PC-3 (cell line): ENCODE data around the gene GPR45. TPM values are rescaled to one million over a fixed set of nuclear protein-coding genes. Genes with fewer than 3 reads are reported as not detected.

Source experiments
- ATAC-seq: fragments of 200-7000 bp; cut with Tn5 transposase; 2 replicates; pipeline ENCODE4 v1.9.1; 2020; ENCODE audit warnings: mild to moderate bottlenecking, moderate library complexity
- BruUV-seq: library from RNA; stranded (reverse); fragments of 400-500 nt; replicated peaks from 2 replicates; lab custom pipeline; 2021; lab: Mats Ljungman, UMichigan
- CTCF ChIA-PET: fragments of 300-600 bp; sonication (Branson Sonifier 250); formaldehyde crosslinking; loops from one replicate; lab custom pipeline; 2022; ENCODE audit warnings: antibody characterized with exemption; lab: Charles Lee
- POLR2A ChIA-PET: fragments of 300-600 bp; sonication (Branson Sonifier 250); formaldehyde crosslinking; loops from one replicate; lab custom pipeline; 2022; ENCODE audit warnings: antibody characterized with exemption; ENCODE audit not compliant: unreplicated experiment; lab: Charles Lee
- DNase-seq: peaks from one replicate; pipeline ENCODE4 v3.0.0-alpha.2; 2015
- H2AFZ ChIP-seq: fragments of 300-600 bp; sonication (generic); 2 replicates; pipeline ENCODE4 v1.6.0; 2016; ENCODE audit warnings: antibody characterized with exemption, low read length
- H3F3A ChIP-seq: fragments of 300-600 bp; sonication (generic); one replicate; pipeline ENCODE4 v1.6.0; 2017; ENCODE audit warnings: antibody characterized with exemption, low read length, control low read depth, mild to moderate bottlenecking; ENCODE audit not compliant: unreplicated experiment
- H3K27ac ChIP-seq: fragments of 300-600 bp; sonication (generic); 2 replicates; pipeline ENCODE4 v1.5.1; 2016; ENCODE audit warnings: mild to moderate bottlenecking, low read length
- H3K27me3 ChIP-seq: fragments of 300-600 bp; sonication (generic); 2 replicates; pipeline ENCODE4 v1.6.1; 2016; ENCODE audit warnings: low read length, mixed read lengths
- H3K36me3 ChIP-seq: fragments of 300-600 bp; sonication (generic); 2 replicates; pipeline ENCODE4 v1.6.1; 2016; ENCODE audit warnings: low read depth, mixed run types, low read length, mixed read lengths
- H3K4me1 ChIP-seq: fragments of 300-600 bp; sonication (generic); 2 replicates; pipeline ENCODE4 v1.5.1; 2016; ENCODE audit warnings: low read length; ENCODE audit not compliant: insufficient read depth
- H3K4me2 ChIP-seq: fragments of 300-600 bp; sonication (generic); 2 replicates; pipeline ENCODE4 v1.6.0; 2016; ENCODE audit warnings: low read length
- H3K4me3 ChIP-seq: fragments of 300-600 bp; sonication (generic); 2 replicates; pipeline ENCODE4 v1.5.1; 2016; ENCODE audit warnings: mild to moderate bottlenecking, low read length, mixed read lengths
- H3K79me2 ChIP-seq: fragments of 300-600 bp; sonication (generic); 2 replicates; pipeline ENCODE4 v1.6.1; 2017; ENCODE audit warnings: low read length, mixed read lengths
- H3K9ac ChIP-seq: fragments of 300-600 bp; sonication (generic); 2 replicates; pipeline ENCODE4 v1.6.0; 2016; ENCODE audit warnings: mild to moderate bottlenecking, low read length
- H3K9me2 ChIP-seq: fragments of 300-600 bp; sonication (generic); replicated peaks from 2 replicates; pipeline ENCODE4 v1.6.1; 2016; ENCODE audit warnings: mixed run types, low read length, mixed read lengths
- H3K9me3 ChIP-seq: fragments of 300-600 bp; sonication (generic); 2 replicates; pipeline ENCODE4 v1.6.1; 2016; ENCODE audit warnings: low read length, mixed read lengths
- H4K20me1 ChIP-seq: fragments of 300-600 bp; sonication (generic); 2 replicates; pipeline ENCODE4 v1.6.1; 2016; ENCODE audit warnings: low read length, mixed read lengths
- EZH2 ChIP-seq: fragments of 300-600 bp; sonication (generic); IDR thresholded peaks from one replicate; pipeline ENCODE4 v1.6.1; 2017; ENCODE audit warnings: antibody characterized with exemption, mild to moderate bottlenecking, low read length; ENCODE audit not compliant: unreplicated experiment
- EZH2phosphoT487 ChIP-seq: fragments of 300-600 bp; sonication (generic); IDR thresholded peaks from 2 replicates; pipeline ENCODE4 v1.6.1; 2018; ENCODE audit warnings: mild to moderate bottlenecking, antibody characterized with exemption, low read length, borderline replicate concordance
- intact Hi-C: fragments of 100-400 bp; cut with micrococcal nuclease; formaldehyde crosslinking; loops from 2 replicates; pipeline ENCODE4 v1.9.0; 2023
- total RNA-seq: library from RNA; depleted of rRNA; stranded (reverse); fragments of >200 nt; gene quantifications from 2 replicates; pipeline ENCODE4 v1.2.3, GENCODE V29; 2014
- TF ChIP-seq, protein P1 (sequence below): fragments of 300-600 bp; sonication (generic); conservative IDR thresholded peaks from 2 replicates; pipeline ENCODE4 v1.5.1; 2017; ENCODE audit warnings: antibody characterized with exemption, low read depth, mild to moderate bottlenecking, low read length

GPR45 gene
- total RNA-seq, 1 experiment from 2014 or later = not detected

DNA sequence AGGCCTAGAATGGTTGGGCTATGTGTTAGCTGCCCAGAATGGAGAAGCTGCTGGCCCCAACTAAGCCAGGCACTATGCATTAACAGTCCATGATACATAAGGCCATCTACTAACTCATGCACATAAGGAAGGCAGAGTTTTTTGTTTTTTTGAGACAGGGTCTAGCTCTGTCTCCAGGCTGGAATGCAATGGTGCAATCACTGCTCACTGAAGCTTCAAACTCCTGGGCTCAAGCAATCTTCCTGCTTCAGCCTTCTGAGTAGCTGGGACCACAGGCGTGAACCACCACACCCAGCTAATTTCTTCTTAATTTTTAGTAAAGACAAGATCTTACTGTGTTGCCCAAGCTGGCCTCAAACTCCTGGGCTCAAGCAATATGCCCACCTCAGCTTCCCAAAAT lies 37.6 kb downstream of the GPR45 start:
- Histone ChIP-seq H3F3A (no peaks in the 10 kb centered on the region), H3K79me2 (no peaks in the 10 kb centered on the region), H3K27ac (no peak overlapping the region), H3K9ac (no peak overlapping the region), H4K20me1 (no peaks in the 10 kb centered on the region), H3K9me3 (no peaks in the 10 kb centered on the region), H3K27me3 (no peaks in the 10 kb centered on the region), H3K4me3 (no peak overlapping the region), H3K4me1 (no peaks in the 10 kb centered on the region), H3K36me3 (peaks cover 11% of the 10 kb centered on the region; the same call in 1 of the 2 replicates), H3K9me2 (no peaks in the 10 kb centered on the region), H3K4me2 (no peak overlapping the region), H2AFZ (no peak overlapping the region)
- no TSS peak for BruUV-seq
- ChIA-PET POLR2A (no interaction called here), CTCF (no interaction called here)
- intact Hi-C loops = no loop called here
- no peak for DNase-seq
- no peak for TF ChIP-seq EZH2phosphoT487
- TF ChIP-seq EZH2 = no peak
- TF ChIP-seq, protein P1, sequence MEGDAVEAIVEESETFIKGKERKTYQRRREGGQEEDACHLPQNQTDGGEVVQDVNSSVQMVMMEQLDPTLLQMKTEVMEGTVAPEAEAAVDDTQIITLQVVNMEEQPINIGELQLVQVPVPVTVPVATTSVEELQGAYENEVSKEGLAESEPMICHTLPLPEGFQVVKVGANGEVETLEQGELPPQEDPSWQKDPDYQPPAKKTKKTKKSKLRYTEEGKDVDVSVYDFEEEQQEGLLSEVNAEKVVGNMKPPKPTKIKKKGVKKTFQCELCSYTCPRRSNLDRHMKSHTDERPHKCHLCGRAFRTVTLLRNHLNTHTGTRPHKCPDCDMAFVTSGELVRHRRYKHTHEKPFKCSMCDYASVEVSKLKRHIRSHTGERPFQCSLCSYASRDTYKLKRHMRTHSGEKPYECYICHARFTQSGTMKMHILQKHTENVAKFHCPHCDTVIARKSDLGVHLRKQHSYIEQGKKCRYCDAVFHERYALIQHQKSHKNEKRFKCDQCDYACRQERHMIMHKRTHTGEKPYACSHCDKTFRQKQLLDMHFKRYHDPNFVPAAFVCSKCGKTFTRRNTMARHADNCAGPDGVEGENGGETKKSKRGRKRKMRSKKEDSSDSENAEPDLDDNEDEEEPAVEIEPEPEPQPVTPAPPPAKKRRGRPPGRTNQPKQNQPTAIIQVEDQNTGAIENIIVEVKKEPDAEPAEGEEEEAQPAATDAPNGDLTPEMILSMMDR = no peak
- no peak for ATAC-seq

DNA sequence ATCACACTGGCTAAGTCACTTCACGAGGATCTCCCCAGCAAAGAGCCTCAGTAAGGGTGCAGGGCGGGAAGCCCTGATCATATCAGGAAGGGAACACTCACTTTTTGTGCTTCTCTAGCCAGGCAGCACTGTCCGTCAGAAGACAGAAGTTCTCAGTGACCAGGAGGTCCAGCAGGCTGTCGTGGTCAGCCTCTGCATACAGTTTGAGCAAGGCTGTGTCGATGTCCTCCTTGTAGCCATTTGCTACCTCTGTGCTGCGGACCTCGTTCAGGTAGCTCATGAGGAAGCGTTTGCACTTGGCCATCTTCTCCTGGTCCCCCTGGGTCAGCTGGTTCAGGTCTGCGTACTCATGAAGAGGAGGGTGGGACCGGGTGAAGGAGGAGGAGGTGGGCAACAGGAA lies 38.7 kb downstream of the GPR45 start:
- TF ChIP-seq EZH2phosphoT487 (no peak), EZH2 (no peak)
- TF ChIP-seq, protein P1 = no peak
- DNase-seq (no peak), ATAC-seq (no peak)
- intact Hi-C loops = no loop called here
- no peak overlapping the region for H3K4me2 ChIP-seq
- no peaks in the 10 kb centered on the region for H3K79me2 ChIP-seq
- H4K20me1 ChIP-seq = no peaks in the 10 kb centered on the region
- H3K4me3 ChIP-seq = no peak overlapping the region
- ChIA-PET POLR2A (no interaction called here), CTCF (no interaction called here)
- H3K36me3 ChIP-seq = peaks cover 13% of the 10 kb centered on the region; the same call in 1 of the 2 replicates
- no peaks in the 10 kb centered on the region for H3K4me1 ChIP-seq
- no peaks in the 10 kb centered on the region for H3K27me3 ChIP-seq
- no peaks in the 10 kb centered on the region for H3K9me3 ChIP-seq
- no peak overlapping the region for H3K9ac ChIP-seq
- no peak overlapping the region for H3K27ac ChIP-seq
- H3F3A ChIP-seq = no peaks in the 10 kb centered on the region
- H3K9me2 ChIP-seq = no peaks in the 10 kb centered on the region
- no TSS peak for BruUV-seq
- no peak overlapping the region for H2AFZ ChIP-seq

DNA sequence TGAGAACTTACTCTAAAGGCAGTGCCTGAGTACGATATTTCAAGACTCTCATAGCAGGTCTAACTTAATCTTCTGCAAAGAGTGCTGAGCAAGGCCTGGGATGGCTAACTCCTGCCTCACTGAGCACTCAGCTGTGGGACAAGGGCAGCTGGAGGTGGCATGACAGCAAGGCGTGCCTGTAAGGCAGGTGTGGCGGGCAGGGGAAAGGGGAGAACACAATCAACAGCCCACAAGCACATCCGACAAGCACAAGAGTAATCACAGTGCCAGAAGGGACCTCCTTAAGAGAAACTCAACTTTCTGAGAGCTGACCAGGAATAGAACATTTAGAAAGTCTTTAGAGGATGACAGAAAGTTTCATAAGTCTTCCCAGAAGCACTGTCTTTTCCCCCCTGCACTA lies 42.0 kb downstream of the GPR45 start:
- Histone ChIP-seq H3K9me3 (no peaks in the 10 kb centered on the region), H3K27me3 (no peaks in the 10 kb centered on the region), H4K20me1 (no peaks in the 10 kb centered on the region), H2AFZ (no peak overlapping the region), H3K4me2 (no peak overlapping the region), H3K4me3 (no peak overlapping the region), H3K27ac (no peak overlapping the region), H3K79me2 (no peaks in the 10 kb centered on the region), H3K36me3 (peaks cover 6% of the 10 kb centered on the region; the same call in 1 of the 2 replicates), H3K9me2 (no peaks in the 10 kb centered on the region), H3F3A (no peaks in the 10 kb centered on the region), H3K4me1 (no peaks in the 10 kb centered on the region), H3K9ac (no peak overlapping the region)
- intact Hi-C loops = no loop called here
- ChIA-PET CTCF (no interaction called here), POLR2A (no interaction called here)
- no peak for TF ChIP-seq EZH2phosphoT487
- TF ChIP-seq, protein P1 = no peak
- TF ChIP-seq EZH2 = no peak
- no TSS peak for BruUV-seq
- ATAC-seq = no peak
- no peak for DNase-seq
